ENCODE measurements around the gene KIRREL3.

The KIRREL3 gene

GRCh38 chr11:126592496-126593410 lies 407.8 kb downstream of the KIRREL3 start:
- no peak for DNase-seq

- no peak for DNase-seq
Observed at GRCh38 chr11:126591966-126592489, 408.5 kb downstream of the KIRREL3 start.

- no peak for DNase-seq
Observed at GRCh38 chr11:126589492-126589803, 411.1 kb downstream of the KIRREL3 start.

- DNase-seq = no peak
Observed at GRCh38 chr11:126588630-126589491, 411.7 kb downstream of the KIRREL3 start.

GRCh38 chr11:126587541-126587940 lies 413.0 kb downstream of the KIRREL3 start:
- DNase-seq = no peak

GRCh38 chr11:126585774-126586491 lies 414.6 kb downstream of the KIRREL3 start:
- DNase-seq = no peak

GRCh38 chr11:126585388-126585773 lies 415.2 kb downstream of the KIRREL3 start:
- DNase-seq = no peak

GRCh38 chr11:126583594-126584427 lies 416.8 kb downstream of the KIRREL3 start:
- DNase-seq = no peak

GRCh38 chr11:126583101-126583500 lies 417.5 kb downstream of the KIRREL3 start:
- no peak for DNase-seq

GRCh38 chr11:126581871-126582648 lies 418.5 kb downstream of the KIRREL3 start:
- DNase-seq = no peak

GRCh38 chr11:126578426-126578825 lies 422.1 kb downstream of the KIRREL3 start:
- DNase-seq = no peak

GRCh38 chr11:126578021-126578420 lies 422.5 kb downstream of the KIRREL3 start:
- DNase-seq = no peak

- DNase-seq = no peak
Observed at GRCh38 chr11:126575849-126576248, 424.7 kb downstream of the KIRREL3 start.

- no peak for DNase-seq
Observed at GRCh38 chr11:126573325-126573978, 427.1 kb downstream of the KIRREL3 start.

- DNase-seq = no peak
Observed at GRCh38 chr11:126570489-126570888, 430.1 kb downstream of the KIRREL3 start.

GRCh38 chr11:126567419-126567818 lies 433.2 kb downstream of the KIRREL3 start:
- DNase-seq = no peak

- DNase-seq = no peak
Observed at GRCh38 chr11:126564566-126564965, 436.0 kb downstream of the KIRREL3 start.

GRCh38 chr11:126561327-126561893 lies 439.2 kb downstream of the KIRREL3 start:
- no peak for DNase-seq

- no peak for DNase-seq
Observed at GRCh38 chr11:126560221-126560620, 440.3 kb downstream of the KIRREL3 start.

All from CD4-positive, alpha-beta T cell treated with Interferon gamma for 1 hour (primary cell).